ENCODE data around the gene SPTBN4.
"Not testable (repeated sequence)": the region's sequence is repeated elsewhere in the genome, so short reads cannot be mapped to it uniquely, and the experiment has no call there.

The SPTBN4 gene

GRCh38 chr19:40624369-40625153 is 157.8 kb downstream of the SPTBN4 start:
- H3K9ac ChIP-seq (ENCODE audit: low read depth, low read length); H3K9me3 ChIP-seq (ENCODE audit: insufficient read depth, low read depth, low read length); H3K4me1 ChIP-seq (ENCODE audit: insufficient read depth, low read length); H3K27ac ChIP-seq (ENCODE audit: low read length); H3K4me3 ChIP-seq (ENCODE audit: low read length); H3K27me3 ChIP-seq (ENCODE audit: insufficient read depth, low read length): not testable (repeated sequence)
- peaks cover 23% of the 10 kb centered on the region for H3K36me3 ChIP-seq (ENCODE audit: insufficient read depth, low read depth, low read length)

GRCh38 chr19:40625406-40626120 is 158.8 kb downstream of the SPTBN4 start:
- no peak overlapping the region for H3K9ac ChIP-seq (ENCODE audit: low read depth, low read length)
- peaks cover 6% of the 10 kb centered on the region; the same call in 1 of the 2 replicates for H3K27me3 ChIP-seq (ENCODE audit: insufficient read depth, low read length)
- peaks cover 6% of the 10 kb centered on the region for H3K4me1 ChIP-seq (ENCODE audit: insufficient read depth, low read length)
- H3K9me3 ChIP-seq (ENCODE audit: insufficient read depth, low read depth, low read length), result no peaks in the 10 kb centered on the region
- no peak overlapping the region for H3K27ac ChIP-seq (ENCODE audit: low read length)
- no peak overlapping the region for H3K4me3 ChIP-seq (ENCODE audit: low read length)
- H3K36me3 ChIP-seq (ENCODE audit: insufficient read depth, low read depth, low read length), result peaks cover 18% of the 10 kb centered on the region

Measured in iPS-20b (cell line).